Amygdala (tissue), 56 donors: ENCODE measurements around the gene TDRD3.

Experiments used
- DNase-seq, 56 donors: peaks; one replicate each; lab custom pipeline; 2025; lab: John Stamatoyannopoulos, UW

Gene TDRD3

GRCh38 chr13:60623151-60623550, 226.1 kb downstream of the TDRD3 start:
- DNase-seq: no peak
